PC-9 (cell line): ENCODE data around the gene SLC22A23.

Experiments used
- EZH2 ChIP-seq: fragments of 200-600 bp; sonication (generic); IDR thresholded peaks from 2 replicates; pipeline ENCODE4 v1.8.0; 2017; ENCODE audit warnings: antibody characterized with exemption, low read depth
- TF ChIP-seq, protein P1 (sequence below): fragments of 200-600 bp; sonication (generic); conservative IDR thresholded peaks from 2 replicates; pipeline ENCODE4 v1.6.1; 2017; ENCODE audit warnings: mixed run types, antibody characterized with exemption, mild to moderate bottlenecking, moderate library complexity

DNA sequence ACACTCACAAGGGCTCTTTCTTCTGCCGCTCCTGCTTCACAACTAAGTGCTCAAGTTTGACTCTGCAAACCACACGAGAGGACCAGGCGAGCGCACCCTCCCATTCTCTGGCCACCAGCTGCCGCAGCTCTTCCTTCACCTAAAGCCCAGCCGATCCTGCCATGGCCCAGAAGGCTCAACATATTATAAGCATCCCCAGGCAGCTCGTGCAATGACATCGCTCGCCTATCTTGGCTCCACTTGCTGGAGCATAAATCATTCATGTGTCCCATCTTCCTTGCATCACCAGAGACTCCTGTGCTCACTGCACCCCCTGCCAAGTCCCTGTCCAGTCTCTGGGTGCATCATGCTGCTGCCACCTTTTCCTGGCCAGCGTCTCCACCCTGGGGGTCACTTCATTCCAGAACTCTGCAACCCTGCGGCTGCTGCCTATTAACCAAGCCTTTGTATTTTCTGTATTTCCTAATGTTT lies 139.1 kb downstream of the SLC22A23 start:
- TF ChIP-seq, protein P1, sequence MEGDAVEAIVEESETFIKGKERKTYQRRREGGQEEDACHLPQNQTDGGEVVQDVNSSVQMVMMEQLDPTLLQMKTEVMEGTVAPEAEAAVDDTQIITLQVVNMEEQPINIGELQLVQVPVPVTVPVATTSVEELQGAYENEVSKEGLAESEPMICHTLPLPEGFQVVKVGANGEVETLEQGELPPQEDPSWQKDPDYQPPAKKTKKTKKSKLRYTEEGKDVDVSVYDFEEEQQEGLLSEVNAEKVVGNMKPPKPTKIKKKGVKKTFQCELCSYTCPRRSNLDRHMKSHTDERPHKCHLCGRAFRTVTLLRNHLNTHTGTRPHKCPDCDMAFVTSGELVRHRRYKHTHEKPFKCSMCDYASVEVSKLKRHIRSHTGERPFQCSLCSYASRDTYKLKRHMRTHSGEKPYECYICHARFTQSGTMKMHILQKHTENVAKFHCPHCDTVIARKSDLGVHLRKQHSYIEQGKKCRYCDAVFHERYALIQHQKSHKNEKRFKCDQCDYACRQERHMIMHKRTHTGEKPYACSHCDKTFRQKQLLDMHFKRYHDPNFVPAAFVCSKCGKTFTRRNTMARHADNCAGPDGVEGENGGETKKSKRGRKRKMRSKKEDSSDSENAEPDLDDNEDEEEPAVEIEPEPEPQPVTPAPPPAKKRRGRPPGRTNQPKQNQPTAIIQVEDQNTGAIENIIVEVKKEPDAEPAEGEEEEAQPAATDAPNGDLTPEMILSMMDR: no peak
- TF ChIP-seq EZH2: no peak
